Lung (tissue), 12 donors: ENCODE data around the gene STX8. TPM values are rescaled to one million over a fixed set of nuclear protein-coding genes. Genes with fewer than 3 reads are reported as not detected.

Experiments used
- ATAC-seq: fragments of 200-7000 bp; cut with Tn5 transposase; one replicate; pipeline ENCODE4 v1.9.1; 2020; ENCODE audit warnings: moderate number of reproducible peaks; ENCODE audit not compliant: insufficient read depth, low FRiP score
- DNase-seq, 3 donors: peaks; one replicate each; pipeline ENCODE4 v3.0.0-alpha.2; 2013 to 2017
- H3K27ac ChIP-seq, 2 donors: one replicate each; pipeline ENCODE4 v1.5.1; 2013; ENCODE audit warnings: mild to moderate bottlenecking in 2 of 2, moderate library complexity in 2 of 2, control low read depth in 1 of 2, inconsistent platforms in 1 of 2, low read depth in 1 of 2, low read length in 1 of 2
- H3K27me3 ChIP-seq, 3 donors: one replicate each; pipeline ENCODE4 v1.5.1; 2013; ENCODE audit warnings: low read length in 2 of 3; ENCODE audit not compliant: control insufficient read depth in 3 of 3, insufficient read depth in 3 of 3
- H3K36me3 ChIP-seq, 4 donors: one replicate each; pipeline ENCODE4 v1.5.1; 2013; ENCODE audit warnings: low read length in 4 of 4, mild to moderate bottlenecking in 1 of 4, moderate library complexity in 1 of 4; ENCODE audit not compliant: control insufficient read depth in 4 of 4, insufficient read depth in 4 of 4
- H3K4me1 ChIP-seq, 5 donors: one replicate each; pipeline ENCODE4 v1.5.1; 2013; ENCODE audit warnings: low read length in 5 of 5, mild to moderate bottlenecking in 2 of 5, moderate library complexity in 1 of 5; ENCODE audit not compliant: control insufficient read depth in 5 of 5, insufficient read depth in 5 of 5
- H3K4me3 ChIP-seq: one replicate; pipeline ENCODE4 v1.5.1; 2013; ENCODE audit warnings: mild to moderate bottlenecking, control low read depth, moderate library complexity
- H3K9ac ChIP-seq, 2 donors: one replicate each; pipeline ENCODE4 v1.5.1; 2013; ENCODE audit warnings: low read length in 2 of 2, control low read depth in 1 of 2; ENCODE audit not compliant: insufficient read depth in 1 of 2
- H3K9me3 ChIP-seq, 4 donors: one replicate each; pipeline ENCODE4 v1.5.1; 2013; ENCODE audit warnings: low read length in 3 of 4, mild to moderate bottlenecking in 1 of 4, moderate library complexity in 1 of 4; ENCODE audit not compliant: control insufficient read depth in 4 of 4, insufficient read depth in 3 of 4
- WGBS, 2 donors: extraction: QIAGEN DNeasy Blood & Tissue Kit; methylation state at CpG; one replicate each; pipeline ENCODE4 v1.1.7; 2013; 5-methylcytosine and 5-hydroxymethylcytosine counted together
- polyA plus RNA-seq, 2 donors: library from polyadenylated mRNA; stranded (reverse); fragments of 200-250 nt; gene quantifications; one replicate each; pipeline ENCODE4 v1.2.1, GENCODE V29; 2013
- total RNA-seq, 2 donors: library from RNA; depleted of rRNA in 1 of 2; stranded (reverse); fragments of >200 nt in 1 of 2; gene quantifications; one replicate each; pipeline ENCODE4 v1.2.1, GENCODE V29; 2014 to 2021
- TF ChIP-seq, protein P1 (sequence below): IDR thresholded peaks from 2 replicates; pipeline ENCODE4 v1.5.1; 2012; ENCODE audit warnings: mild to moderate bottlenecking; ENCODE audit errors: control extremely low read depth, extremely low read depth
- donor health status: control.
- donor health status: control.
- donor health status: Bipolar disorder and iron deficiency.
- donor health status: healthy.
- donor health status: DM: yes; HTN: yes; CAD: no.

The STX8 gene
- total and polyA plus RNA-seq, 4 donors = 36.5 to 81.1 (median 63.2) TPM

DNA sequence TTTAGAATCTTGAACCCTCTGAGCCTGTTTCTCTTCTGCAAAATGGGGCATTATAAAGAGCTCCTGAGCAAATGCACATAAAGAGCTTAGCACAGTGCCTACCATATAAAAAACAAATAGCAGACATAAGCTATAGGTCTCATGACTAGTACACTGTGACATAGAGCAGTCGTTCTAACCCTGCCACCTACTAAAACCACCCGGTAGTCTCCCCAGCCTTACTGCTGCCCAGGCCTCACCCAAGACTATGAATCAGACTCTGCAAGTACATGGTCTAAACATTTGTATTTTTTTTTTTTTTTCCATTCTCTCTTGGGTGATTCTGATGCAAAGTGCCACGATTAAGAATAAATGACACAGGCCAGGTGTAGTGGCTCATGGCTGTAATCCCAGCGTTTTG, 33.9 kb downstream of the STX8 start:
- Histone ChIP-seq H3K9ac (no peak overlapping the region), H3K9me3 (no peaks in the 10 kb centered on the region), H3K27ac (no peak overlapping the region), H3K4me1 (no peaks in the 10 kb centered on the region), H3K27me3 (no peaks in the 10 kb centered on the region), H3K4me3 (no peak overlapping the region), H3K36me3 (peaks cover 0 to 9% (median 1%) of the 10 kb centered on the region in 4 donors)
- TF ChIP-seq, protein P1, sequence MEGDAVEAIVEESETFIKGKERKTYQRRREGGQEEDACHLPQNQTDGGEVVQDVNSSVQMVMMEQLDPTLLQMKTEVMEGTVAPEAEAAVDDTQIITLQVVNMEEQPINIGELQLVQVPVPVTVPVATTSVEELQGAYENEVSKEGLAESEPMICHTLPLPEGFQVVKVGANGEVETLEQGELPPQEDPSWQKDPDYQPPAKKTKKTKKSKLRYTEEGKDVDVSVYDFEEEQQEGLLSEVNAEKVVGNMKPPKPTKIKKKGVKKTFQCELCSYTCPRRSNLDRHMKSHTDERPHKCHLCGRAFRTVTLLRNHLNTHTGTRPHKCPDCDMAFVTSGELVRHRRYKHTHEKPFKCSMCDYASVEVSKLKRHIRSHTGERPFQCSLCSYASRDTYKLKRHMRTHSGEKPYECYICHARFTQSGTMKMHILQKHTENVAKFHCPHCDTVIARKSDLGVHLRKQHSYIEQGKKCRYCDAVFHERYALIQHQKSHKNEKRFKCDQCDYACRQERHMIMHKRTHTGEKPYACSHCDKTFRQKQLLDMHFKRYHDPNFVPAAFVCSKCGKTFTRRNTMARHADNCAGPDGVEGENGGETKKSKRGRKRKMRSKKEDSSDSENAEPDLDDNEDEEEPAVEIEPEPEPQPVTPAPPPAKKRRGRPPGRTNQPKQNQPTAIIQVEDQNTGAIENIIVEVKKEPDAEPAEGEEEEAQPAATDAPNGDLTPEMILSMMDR = no peak
- WGBS, 2 donors = 95 to 96% methylated on average over 4 of the region's 4 CpGs
- no peak for ATAC-seq
- DNase-seq = no peak

DNA sequence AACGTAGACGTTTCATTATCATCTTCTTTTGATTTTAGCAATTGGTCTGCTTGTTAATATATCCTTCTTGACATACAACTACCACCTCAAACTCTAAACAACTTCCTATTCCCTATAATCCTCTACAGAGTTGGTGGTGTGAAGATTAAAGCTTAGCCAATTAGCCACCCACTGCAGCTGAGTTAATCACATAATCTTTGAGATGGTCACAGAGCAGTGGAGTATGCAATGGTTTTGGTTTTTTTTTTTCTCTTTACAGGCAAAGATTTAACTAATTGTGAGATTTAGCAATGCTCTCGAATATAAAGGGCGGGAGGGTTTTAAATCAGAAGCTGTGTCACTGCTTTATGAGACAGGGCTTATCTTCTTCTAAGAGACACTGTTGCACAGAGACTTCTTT, 37.0 kb downstream of the STX8 start:
- Histone ChIP-seq H3K27me3 (no peaks in the 10 kb centered on the region), H3K4me1 (peaks cover 0 to 2% (median 0%) of the 10 kb centered on the region in 5 donors), H3K9ac (no peak overlapping the region), H3K4me3 (no peak overlapping the region), H3K27ac (no peak overlapping the region), H3K36me3 (peaks cover 0 to 9% (median 1%) of the 10 kb centered on the region in 4 donors), H3K9me3 (no peaks in the 10 kb centered on the region)
- no peak for ATAC-seq
- DNase-seq = no peak
- TF ChIP-seq, protein P1 = no peak
- 85 to 93% methylated on average over 4 of the region's 4 CpGs for WGBS, 2 donors

DNA sequence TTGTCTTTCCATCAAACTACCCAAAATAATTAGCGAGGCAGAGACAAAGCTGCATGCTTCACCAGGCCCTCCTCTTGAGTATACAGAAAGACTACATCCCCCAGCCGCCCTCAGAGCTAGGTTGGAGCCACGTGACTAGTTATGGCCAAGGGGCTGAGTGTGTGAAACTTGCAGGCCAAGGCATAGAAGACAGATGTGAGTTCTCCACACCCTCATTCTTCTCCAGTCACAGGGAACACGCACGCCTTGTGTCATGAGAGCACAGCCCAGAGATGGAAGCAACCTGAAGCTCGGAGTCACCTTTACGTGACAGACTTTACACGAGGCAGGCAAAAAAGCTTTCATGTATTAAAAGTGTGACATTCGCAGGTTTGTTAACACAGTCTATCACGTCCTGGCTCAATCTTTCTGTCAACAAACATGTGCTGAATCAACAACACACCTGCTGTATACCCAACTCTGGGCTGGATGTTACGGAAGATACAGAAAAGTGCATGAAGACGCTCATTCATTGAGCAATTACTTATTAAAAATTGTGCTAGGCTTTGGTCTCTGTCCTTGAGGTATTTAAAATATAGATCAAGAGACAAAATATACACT, 38.3 kb downstream of the STX8 start:
- H3K9ac ChIP-seq = no peak overlapping the region
- H3K9me3 ChIP-seq = no peaks in the 10 kb centered on the region
- ATAC-seq = no peak
- DNase-seq = no peak
- H3K27me3 ChIP-seq = no peaks in the 10 kb centered on the region
- H3K4me1 ChIP-seq = peaks cover 0 to 2% (median 0%) of the 10 kb centered on the region in 5 donors
- no peak overlapping the region for H3K27ac ChIP-seq
- 94 to 97% methylated on average over 12 of the region's 12 CpGs for WGBS, 2 donors
- H3K36me3 ChIP-seq = peaks cover 0 to 7% (median 1%) of the 10 kb centered on the region in 4 donors
- H3K4me3 ChIP-seq = no peak overlapping the region
- TF ChIP-seq, protein P1 = no peak

DNA sequence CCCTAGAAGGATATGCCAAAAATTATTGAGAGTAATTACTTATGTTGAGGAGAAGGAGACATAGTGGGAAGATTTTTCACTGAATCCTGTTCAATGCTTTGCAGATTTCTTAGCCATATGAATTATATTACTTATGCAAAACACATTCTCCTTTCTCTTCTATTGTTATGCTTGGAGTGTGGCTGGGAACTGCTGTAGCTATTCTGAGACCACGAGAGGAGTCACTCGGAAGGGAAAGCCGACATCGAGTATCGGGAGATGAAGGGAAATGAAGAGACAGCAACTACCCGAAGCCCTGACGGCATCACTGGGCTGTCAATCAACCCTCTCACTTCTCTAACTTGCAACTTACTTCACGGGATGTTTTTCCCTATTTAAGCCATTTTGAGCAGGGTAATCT, 39.6 kb downstream of the STX8 start:
- H3K27me3 ChIP-seq = no peaks in the 10 kb centered on the region
- ATAC-seq = no peak
- WGBS, 2 donors = 94 to 96% methylated on average over 8 of the region's 8 CpGs

More for the DNA sequence above, 39.6 kb downstream of the STX8 start:
- no peak overlapping the region for H3K27ac ChIP-seq
- peaks cover 0 to 2% (median 0%) of the 10 kb centered on the region in 5 donors for H3K4me1 ChIP-seq
- H3K9ac ChIP-seq = no peak overlapping the region
- H3K9me3 ChIP-seq = no peaks in the 10 kb centered on the region
- TF ChIP-seq, protein P1 = no peak
- peaks cover 0 to 7% (median 0%) of the 10 kb centered on the region in 4 donors for H3K36me3 ChIP-seq
- no peak overlapping the region for H3K4me3 ChIP-seq
- no peak for DNase-seq
